ENCODE results near the gene SRBD1.

The SRBD1 gene

GRCh38 chr2:45540942-45541341, 70.1 kb downstream of the SRBD1 start:
- DNase-seq = no peak

- no peak for DNase-seq
These were observed 77.3 kb downstream of the SRBD1 start for GRCh38 chr2:45533771-45534170.

- DNase-seq = no peak
These were observed 78.9 kb downstream of the SRBD1 start for GRCh38 chr2:45532181-45532580.

GRCh38 chr2:45524016-45524415, 87.1 kb downstream of the SRBD1 start:
- no peak for DNase-seq

- DNase-seq = no peak
These were observed 92.5 kb downstream of the SRBD1 start for GRCh38 chr2:45518546-45518945.

GRCh38 chr2:45510701-45511420, 100.2 kb downstream of the SRBD1 start:
- DNase-seq = no peak

GRCh38 chr2:45506756-45507155, 104.3 kb downstream of the SRBD1 start:
- DNase-seq = no peak

- DNase-seq = peak; percentile 14
These were observed 105.9 kb downstream of the SRBD1 start for GRCh38 chr2:45505138-45505537.

GRCh38 chr2:45498661-45499550, 112.2 kb downstream of the SRBD1 start:
- no peak for DNase-seq

GRCh38 chr2:45497355-45497754, 113.7 kb downstream of the SRBD1 start:
- no peak for DNase-seq

- no peak for DNase-seq
These were observed 114.2 kb downstream of the SRBD1 start for GRCh38 chr2:45496869-45497268.

- no peak for DNase-seq
These were observed 116.1 kb downstream of the SRBD1 start for GRCh38 chr2:45494978-45495293.

GRCh38 chr2:45494275-45494977, 116.6 kb downstream of the SRBD1 start:
- peak; percentile 46 for DNase-seq

GRCh38 chr2:45484965-45485364, 126.1 kb downstream of the SRBD1 start:
- no peak for DNase-seq

- DNase-seq = no peak
These were observed 127.1 kb downstream of the SRBD1 start for GRCh38 chr2:45483997-45484396.

- no peak for DNase-seq
These were observed 133.5 kb downstream of the SRBD1 start for GRCh38 chr2:45477546-45477945.

GRCh38 chr2:45470531-45470930, 140.5 kb downstream of the SRBD1 start:
- no peak for DNase-seq

GRCh38 chr2:45469314-45470099, 141.6 kb downstream of the SRBD1 start:
- no peak for DNase-seq

- DNase-seq = no peak
These were observed 142.8 kb downstream of the SRBD1 start for GRCh38 chr2:45468279-45468678.

- no peak for DNase-seq
These were observed 145.0 kb downstream of the SRBD1 start for GRCh38 chr2:45466053-45466452.

- no peak for DNase-seq
These were observed 150.2 kb downstream of the SRBD1 start for GRCh38 chr2:45460825-45461224.

- DNase-seq = no peak
These were observed 151.2 kb downstream of the SRBD1 start for GRCh38 chr2:45459860-45460259.

All from NCI-H1694 (cell line).